HS-27A (cell line): ENCODE data around the gene KYNU.
"Not testable (repeated sequence)": the region's sequence is repeated elsewhere in the genome, so short reads cannot be mapped to it uniquely, and the experiment has no call there.

Experiments
- DNase-seq: peaks from one replicate; pipeline ENCODE4 v3.0.0-alpha.2; 2012; ENCODE audit warnings: low read depth, missing footprints

KYNU gene

DNA sequence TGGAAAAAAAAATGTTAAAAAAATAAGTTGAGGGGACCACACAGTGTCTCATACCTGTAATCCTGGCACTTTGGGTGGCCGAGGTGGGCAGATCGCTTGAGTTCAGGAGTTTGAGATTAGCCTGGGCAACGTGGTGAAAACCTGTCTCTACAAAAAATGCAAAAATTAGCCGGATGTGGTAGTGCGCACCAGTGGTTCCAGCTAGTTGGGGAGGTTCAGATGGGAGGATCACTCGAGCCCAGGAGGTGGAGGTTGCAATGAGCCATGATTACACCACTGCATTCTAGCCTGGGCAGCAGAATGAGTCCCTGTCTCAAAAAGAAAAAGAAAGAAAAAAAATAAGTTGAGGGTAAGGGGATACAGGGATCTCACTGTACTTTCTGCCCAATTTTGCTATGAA lies 6.1 kb upstream of the KYNU start:
- DNase-seq: no peak

DNA sequence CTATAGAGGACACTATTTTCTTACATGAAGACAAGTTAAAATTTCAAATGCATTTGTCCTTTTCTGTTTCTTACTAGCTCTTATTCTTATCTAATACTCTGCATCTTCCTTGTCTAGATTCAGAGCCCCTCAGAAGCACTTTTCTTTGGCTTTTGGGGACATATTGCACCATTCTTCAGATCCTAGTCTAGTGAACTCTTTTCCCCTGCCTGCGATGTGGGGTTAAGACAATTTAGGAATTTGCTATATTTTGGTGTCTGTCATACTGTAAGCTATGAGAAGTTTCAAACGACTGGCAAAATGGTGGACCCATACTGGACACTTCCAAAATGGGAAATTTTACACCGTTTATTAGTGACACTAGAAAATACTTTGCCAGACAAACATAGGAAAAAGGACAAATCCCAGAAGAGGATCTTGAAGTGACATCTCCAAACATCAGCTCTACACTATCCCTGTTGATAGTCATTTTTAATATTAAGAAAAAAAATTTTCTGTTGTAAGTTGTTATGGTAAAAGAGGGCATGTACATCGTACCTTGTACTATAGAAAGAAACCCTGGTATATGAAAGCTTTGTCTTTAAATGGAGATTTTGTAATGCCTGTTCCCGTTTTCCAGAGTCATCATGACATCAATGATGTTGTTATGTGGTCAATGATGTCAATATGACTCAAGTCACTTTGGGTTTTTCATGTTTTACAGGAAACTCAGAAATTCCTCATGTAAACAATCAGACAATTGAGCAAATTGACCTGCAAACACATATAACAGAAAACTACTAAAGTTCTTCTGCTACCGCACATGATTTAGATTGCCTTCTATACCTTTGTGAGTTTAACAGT lies 4.4 kb upstream of the KYNU start:
- no peak for DNase-seq

DNA sequence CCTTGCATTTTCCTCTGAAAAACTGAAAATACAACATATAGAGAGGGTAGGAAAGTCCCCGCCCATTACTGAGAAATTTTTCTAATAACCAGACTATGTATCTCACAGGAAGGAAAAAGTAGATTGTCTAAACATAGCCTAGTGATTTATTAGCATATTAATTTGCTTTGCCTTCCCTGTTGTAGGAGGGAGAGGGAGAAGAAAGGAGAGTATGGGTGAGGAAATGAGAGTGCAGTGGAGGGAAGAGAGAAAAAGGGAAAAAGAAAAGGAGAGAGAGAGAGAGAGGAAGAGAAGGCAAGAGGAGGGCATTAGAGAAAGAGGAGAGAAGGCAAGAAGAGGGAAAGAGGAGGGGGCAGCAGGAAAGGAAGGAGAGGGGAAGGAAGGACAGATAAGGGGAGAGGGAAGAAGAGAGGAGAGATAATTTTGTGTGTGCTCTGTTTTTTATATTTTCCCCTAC lies 3.6 kb upstream of the KYNU start:
- DNase-seq: no peak

DNA sequence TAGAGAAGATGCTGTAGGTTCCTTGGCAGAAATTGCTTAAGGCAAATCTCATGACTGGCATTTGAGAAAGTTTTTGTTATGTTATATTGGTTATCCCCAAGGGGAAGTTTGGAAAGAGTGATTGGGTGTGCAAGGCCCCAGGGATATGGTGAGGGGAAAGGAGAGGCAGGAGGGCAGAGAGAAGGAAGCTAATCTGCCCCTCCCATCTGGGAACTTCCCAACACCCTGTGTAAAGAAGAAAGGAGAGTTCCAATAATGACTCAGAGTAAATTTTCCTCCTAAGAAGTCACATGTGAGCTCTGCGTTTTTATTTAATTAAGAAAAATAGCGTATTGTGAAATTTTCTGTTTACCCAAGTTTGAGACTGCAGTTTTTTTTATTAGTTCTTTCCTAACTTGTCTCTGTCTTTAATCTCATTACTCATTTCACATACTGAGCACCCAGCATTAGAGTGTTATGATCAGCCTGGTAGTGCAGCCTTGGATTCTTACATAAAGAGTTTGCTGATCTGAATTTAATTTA lies 3.1 kb upstream of the KYNU start:
- DNase-seq: no peak

DNA sequence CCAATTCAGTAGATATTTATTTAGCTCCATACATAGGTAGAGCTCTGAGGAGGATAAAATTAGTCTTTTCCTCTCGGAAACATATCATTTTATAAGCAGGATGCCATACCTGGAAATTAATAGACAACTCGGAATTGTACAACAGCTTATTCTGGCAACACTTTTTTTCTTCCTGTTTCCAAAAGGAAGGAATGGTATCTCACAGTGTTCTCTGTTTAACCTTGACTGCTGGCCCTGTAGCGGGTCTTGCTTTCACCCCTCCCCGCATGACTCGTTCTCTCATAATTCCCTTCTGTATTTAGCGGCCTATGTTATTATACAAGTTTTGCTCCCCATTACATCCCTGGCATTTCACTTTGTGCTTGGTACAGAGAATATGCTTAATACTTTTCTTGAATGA lies 2.5 kb upstream of the KYNU start:
- DNase-seq: no peak

DNA sequence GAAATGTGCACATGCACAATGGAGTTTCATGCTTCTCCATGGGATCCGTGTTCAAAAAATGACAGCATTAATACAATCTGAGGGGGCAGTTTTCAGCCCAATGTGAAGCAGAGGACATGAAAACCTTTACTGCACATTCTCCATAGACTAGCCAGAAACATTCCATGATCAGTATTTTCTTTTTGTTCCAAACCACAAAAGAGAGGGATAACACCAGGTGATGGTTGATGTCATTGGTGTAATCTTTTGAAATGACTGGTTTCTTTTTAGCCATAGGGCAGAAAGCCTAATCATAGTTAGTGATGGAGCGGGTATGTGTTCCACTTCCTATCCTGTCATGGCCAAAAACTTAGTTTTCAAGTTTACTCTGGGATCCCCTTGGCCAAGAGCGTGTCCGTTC lies 1.8 kb upstream of the KYNU start:
- no peak for DNase-seq

DNA sequence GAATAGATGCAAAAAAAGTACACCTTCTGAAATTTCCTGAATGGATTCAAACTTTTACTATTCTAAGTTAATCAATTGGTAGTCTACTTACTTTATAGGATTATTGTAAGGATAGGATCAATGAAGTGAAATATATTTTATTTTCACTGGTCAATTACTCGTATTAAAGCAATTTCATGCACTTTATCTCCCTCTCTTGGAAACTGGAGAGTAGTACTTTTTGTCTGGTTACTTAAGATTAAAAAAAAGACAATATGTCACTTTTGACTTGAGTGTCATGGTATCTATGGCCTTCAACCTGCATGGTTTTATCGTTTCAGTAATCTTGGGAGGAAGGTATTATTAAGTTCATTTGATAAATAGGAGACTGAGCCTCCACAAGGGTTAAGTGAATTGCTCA lies 1.0 kb upstream of the KYNU start:
- no peak for DNase-seq

DNA sequence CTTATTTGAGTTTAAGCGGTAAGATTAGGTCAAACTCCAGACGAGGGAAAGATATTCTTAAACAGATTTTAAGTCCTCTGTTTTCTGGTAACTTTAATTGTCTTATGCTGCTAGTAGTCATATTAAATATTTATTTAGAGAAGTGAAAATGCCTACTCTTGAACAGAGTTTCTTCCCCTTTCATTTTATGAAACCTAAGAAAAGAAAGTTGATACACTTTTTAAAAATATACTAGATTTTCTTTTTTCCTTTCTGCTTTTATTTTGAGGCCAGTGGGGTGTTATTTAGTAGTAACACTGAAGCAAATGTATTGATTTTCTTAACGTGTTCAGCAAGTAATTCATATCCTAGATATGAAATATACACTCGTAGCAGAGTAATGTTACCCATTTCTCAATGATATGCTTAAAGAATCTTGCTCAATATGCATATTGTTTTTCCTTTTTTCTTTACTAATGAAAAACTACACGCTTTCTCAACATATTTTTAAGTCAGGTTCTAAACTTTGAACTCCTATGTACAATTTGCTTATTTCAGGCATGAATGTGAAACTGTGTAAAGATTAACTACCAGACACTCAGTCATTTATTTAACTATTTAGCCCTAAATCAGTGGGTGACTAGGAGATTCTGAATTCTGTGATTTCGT lies 691 bp downstream of the KYNU start:
- no peak for DNase-seq

DNA sequence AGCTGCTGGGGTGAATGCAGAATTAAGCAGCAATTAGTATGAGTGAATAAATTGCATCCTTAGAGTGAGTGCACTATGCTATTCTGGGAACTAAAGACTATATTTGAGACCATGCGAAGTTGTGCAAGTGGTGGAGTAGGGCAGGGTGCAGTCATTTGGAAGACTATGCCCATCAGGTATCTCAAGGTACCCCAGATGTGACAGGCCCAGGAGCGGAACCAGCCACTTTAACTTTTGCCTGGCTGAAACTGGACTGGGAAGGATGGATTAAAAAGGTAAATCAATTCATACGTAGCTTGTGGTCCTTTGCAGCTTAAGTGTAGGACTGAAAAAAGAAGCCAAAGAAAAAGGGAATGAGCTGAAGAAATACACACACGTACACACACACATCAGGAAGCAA lies 1.7 kb downstream of the KYNU start:
- DNase-seq: no peak

DNA sequence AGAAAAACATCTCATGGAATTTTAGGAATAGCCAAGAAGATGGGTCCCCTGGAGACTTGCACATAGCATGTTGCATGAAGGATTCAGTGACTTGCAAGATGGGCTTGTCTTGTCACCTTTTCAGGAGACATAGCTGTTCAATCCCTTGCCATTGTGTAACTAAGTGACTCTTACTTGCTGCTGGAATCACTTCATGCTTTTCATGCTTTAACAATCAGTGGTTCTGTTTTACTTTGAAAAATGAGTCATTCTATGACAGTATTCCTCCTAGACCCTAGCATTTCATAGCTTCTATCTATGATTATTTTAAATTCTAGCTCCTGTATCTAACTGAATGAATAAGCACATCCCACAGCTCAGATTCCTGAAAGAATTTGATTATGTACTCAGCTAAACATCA lies 2.8 kb downstream of the KYNU start:
- DNase-seq: no peak

DNA sequence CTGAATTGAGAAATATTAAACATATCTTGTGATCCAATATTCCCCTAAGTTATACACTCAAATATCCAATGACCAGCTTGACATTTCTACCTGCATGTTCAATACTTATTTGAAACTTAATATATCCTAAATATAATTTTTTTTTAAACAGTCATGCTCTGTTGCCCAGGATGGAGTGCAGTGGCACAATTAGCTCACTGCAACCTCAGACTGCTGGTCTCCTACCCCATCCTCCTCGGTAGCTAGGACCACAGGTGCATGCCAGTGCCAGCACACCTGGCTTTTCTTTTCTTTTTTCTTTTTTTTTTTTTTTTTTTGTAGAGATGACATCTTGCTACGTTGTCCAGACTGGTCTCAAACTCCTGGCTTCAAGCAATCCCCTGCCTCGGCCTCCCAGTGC lies 4.2 kb downstream of the KYNU start:
- DNase-seq: no peak

DNA sequence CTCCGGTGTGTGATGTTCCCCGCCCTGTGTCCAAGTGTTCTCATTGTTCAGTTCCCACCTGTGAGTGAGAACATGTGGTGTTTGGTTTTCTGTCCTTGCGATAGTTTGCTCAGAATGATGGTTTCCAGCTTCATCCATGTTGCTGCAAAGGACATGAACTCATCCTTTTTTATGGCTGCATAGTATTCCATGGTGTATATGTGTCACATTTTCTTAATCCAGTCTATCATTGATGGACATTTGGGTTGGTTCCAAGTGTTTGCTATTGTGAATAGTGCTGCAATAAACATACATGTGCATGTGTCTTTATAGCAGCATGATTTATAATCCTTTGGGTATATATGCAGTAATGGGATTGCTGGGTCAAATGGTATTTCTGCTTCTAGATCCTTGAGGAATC lies 5.0 kb downstream of the KYNU start:
- DNase-seq: not testable (repeated sequence)

DNA sequence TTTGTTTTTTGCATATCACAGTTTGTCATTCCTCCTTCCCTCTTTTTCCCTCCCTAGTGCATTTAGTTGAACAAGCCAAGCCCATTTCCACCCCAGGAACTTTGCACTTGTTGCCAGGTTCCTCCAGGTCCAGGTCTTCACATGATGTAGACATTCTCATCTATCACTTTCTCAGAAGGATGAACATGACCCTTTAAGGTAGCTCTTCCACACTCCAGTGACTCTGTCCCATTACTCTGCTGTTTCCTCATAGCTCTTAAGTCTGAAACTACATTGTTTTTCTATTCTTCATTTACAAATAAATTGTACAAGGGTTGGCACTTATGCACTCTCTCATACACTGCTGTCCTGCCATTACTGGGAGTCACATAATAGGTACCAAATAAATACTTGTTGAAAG lies 6.1 kb downstream of the KYNU start:
- no peak for DNase-seq

DNA sequence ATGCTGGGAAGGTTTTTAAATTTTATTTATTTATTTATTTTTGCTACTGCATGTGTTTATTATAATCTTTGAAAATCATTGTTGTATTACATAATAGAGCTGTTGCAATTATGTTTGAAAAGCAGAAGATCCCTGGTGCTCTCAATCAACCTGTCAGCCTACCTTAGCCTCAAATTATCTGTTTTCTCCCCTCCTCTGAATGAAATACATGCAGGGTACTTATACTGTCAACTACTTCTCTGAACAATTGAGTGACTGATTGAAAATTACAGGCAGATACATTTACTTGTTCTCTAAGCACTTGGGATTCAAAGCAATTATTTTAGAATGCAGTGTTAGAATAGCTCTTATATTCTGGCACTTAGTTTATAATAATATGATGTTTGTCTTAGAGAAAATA lies 8.1 kb downstream of the KYNU start:
- no peak for DNase-seq

DNA sequence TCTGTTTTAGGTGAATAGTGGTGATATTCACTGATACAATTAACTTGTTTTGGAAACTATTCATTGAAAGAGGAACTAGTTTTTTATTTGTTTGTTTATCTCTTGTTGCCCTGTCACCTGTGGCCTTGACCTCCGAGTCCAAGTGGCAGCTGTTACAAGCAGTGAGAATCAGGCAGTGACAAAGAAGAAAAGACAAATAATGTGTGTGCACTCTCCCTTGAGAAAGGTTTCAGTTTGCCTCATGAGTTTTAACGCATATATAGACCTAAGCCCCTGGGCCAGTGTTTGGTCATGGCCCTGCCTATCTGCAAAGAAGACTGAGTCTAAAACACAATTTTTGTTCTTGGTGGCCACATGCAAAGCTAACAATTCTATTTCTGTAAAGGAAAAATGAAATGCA lies 15.3 kb downstream of the KYNU start:
- DNase-seq: no peak

DNA sequence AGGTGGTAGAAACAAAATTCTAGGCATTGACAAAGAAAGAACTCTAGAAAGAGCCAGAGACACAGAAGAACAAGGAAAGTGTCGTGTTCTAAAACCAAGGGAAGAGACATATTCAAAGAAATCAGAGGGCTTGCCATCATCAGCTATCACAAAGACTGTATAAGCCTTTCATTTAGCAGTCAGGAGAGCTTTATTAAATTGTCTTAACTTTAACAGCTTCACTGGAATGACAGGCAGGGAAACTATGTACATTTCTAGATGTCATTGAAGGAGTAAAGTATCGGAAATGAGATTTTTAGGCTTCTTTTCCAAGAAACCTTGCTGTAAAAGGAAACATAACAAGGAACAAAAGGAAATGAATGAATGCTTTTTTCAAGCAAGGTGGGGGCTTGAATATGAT lies 15.8 kb downstream of the KYNU start:
- DNase-seq: no peak

DNA sequence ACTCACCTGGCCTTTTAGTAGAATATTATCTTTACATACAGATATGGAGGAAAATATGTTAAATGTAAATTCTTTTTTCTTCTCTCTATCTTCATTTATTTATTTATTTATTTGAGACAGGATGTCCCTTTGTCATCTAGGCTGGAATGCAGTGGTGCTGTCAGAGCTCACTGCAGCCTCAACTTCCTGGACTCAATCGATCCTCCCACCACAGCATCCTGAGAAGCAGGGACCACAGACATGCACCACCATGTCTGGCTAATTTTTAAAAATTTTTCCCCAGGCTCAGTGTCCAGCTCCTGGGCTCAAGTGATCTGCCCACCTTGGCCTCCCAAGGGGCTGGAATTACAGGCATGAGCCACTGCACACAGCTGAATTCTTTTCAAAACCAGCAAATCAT lies 20.3 kb downstream of the KYNU start:
- DNase-seq: no peak

DNA sequence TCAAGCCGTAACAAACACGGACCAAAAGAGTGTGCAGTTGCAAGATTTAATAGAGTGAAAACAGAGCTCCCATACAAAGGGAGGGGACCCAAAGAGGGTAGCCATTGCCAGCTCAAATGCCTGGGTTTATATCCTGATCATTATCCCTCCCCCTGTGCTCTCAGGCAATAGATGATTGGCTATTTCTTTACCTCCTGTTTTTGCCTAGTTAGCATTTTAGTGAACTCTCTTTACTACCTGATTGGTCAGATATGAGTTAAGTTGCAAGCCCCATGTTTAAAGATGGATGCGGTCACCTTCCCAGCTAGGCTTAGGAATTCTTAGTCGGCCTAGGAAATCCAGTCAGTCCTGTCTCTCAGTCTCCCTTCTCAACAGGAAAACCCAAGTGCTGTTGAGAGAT lies 22.9 kb downstream of the KYNU start:
- DNase-seq: not testable (repeated sequence)

DNA sequence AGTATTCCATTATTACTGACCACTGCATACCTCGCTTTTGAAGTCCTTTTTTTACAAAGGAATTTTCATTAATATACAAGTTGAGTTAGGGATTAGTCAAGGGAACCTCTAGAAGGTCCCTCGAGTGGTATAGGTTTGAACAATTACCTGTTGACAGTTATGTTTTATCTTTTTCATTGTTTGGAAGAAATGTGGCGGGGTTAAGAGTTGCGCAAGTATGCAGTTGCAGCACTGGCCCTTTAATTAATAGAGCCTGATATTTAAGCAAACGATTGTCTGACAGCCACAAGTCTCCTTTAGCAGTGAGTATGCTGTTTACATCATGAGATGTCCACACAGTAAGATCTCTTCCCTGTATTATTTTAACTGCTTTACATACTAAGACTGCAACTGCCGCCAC lies 24.3 kb downstream of the KYNU start:
- DNase-seq: no peak

DNA sequence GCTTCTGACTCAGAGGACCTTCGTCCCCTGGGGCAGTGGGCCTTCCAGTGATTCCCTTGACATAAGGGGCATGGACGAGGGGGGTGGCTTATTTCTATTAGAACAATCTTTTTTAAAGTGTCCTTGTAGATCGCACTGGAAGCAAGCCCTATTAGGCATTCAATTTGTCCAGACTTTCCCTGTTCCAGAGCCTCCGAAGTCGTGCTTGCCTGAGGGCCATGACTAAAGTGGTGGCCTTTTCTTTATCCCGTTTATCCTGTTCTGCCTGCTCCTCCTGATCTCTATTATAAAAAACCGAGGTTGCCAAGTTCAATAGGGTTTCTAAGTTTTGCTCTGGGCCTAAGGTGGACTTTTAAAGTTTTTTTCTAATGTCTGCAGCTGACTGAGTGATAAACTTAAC lies 26.3 kb downstream of the KYNU start:
- not testable (repeated sequence) for DNase-seq

DNA sequence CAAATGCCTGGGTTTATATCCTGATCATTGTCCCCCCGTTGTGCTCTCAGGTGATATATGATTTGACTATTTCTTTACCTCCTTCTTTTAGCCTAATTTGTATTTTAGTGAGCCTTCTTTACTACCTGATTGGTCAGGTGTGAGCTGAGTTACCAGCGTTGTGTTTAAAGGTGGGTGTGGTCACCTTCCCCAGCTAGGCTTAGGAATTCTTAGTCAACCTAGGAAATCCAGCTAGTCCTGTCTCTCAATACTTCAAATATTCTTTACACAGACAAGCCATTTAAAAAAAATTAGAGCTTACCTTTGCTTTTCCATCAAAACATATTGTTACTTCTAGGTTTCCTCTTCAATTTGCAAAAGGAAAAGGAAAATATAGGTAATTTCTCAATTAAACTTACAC lies 30.2 kb downstream of the KYNU start:
- DNase-seq: no peak

DNA sequence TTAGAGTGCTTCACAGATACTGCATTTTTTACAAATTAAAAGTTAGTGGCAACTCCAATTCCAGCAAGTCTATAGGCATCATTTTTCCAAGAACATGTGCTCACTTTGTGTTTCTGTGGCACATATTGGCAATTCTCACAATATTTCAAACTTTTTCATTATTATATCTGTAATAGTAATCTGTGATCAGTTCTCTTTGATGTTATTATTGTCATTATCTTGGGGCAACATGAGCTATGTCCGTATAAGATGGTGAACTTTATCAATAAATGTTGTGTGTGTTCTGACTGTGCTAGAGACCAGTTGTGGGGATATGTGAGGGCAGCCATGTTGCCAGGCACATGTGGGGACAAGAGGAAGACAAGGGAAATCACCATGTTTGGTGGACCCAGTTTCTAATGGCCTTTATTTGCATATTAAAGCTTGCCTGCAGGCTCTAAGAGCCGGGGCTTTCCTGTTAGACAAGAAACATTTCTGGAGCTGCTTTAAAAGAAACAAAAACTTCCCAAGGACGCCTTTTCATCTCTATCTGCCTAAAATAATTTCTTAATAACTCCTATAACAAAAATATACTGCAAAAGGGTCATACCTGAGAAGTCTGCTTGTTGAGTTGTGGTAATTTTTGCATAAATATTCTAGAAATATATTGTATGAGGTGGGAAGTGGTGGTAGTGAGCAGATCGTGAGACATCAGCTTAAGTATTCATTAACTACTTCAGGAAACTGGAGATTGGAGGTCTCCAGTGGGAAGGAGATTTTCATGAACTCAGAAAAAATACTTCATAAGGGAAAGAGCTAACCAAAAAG lies 37.2 kb downstream of the KYNU start:
- no peak for DNase-seq

DNA sequence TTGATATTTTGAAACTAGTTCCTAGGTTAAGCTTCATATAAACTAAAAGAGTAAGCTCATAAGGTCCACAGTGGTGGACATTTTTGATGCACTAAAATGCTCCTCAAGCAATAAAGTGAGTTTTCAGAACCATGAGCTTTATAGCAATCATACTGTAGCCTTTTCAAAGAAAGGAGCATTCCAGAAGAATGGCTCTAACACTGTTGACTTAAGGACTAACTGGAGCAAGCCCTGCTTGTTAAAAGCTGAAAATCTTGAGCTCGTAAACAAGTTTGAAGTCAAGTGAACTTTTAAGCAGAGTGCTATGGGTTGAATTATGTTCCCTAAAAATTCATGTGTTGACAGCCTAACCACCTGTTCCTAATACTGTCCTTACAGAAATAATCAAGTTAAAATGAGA lies 38.0 kb downstream of the KYNU start:
- no peak for DNase-seq
